GM19324 (cell line): ENCODE results near the gene SPECC1.
"Not testable (repeated sequence)": the region's sequence is repeated elsewhere in the genome, so short reads cannot be mapped to it uniquely, and the experiment has no call there.

Experiments used
- ATAC-seq: cut with Tn5 transposase; IDR thresholded peaks from one replicate; pipeline ENCODE4 v1.9.1; 2021; ENCODE audit warnings: mild to moderate bottlenecking, moderate library complexity; ENCODE audit not compliant: unreplicated experiment, low FRiP score

SPECC1 gene

DNA sequence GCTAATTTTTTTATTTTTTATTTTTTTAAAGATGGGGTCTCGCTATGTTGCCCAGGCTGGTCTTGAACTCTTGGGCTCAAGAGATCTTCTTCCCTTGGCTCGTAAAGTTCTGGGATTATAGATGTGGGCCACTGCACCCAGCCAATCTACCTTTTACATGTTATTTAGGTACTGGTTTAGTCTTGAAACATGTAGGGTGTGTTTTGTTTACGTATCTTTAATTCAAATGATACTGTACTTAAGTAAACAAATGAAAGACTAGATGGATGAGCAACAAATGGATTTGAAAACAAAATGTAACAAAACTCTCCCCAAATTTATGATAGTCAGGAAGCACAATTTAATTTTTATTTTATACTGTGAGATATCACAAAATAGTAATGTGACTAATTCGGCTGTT is 250.5 kb downstream of the SPECC1 start:
- no peak for ATAC-seq

DNA sequence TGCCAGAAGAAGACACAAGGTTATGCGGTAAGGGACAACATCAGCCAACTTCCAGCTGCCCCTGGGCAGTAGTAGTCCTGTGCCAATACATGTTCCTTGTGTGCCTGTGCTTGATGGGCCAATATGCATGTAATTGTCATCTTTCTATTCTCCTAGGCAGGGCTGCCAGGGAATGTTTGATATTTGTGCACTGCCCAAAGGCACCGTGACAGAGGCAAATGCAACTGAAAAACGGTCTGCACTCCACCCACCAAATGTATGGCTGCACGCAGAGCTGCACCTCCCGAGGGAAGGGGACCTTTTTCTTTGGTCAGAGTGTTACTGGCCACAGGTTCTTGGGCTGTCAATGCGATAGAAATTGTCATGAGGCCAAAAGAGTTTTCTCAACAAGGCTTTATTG is 251.1 kb downstream of the SPECC1 start:
- ATAC-seq, result no peak

DNA sequence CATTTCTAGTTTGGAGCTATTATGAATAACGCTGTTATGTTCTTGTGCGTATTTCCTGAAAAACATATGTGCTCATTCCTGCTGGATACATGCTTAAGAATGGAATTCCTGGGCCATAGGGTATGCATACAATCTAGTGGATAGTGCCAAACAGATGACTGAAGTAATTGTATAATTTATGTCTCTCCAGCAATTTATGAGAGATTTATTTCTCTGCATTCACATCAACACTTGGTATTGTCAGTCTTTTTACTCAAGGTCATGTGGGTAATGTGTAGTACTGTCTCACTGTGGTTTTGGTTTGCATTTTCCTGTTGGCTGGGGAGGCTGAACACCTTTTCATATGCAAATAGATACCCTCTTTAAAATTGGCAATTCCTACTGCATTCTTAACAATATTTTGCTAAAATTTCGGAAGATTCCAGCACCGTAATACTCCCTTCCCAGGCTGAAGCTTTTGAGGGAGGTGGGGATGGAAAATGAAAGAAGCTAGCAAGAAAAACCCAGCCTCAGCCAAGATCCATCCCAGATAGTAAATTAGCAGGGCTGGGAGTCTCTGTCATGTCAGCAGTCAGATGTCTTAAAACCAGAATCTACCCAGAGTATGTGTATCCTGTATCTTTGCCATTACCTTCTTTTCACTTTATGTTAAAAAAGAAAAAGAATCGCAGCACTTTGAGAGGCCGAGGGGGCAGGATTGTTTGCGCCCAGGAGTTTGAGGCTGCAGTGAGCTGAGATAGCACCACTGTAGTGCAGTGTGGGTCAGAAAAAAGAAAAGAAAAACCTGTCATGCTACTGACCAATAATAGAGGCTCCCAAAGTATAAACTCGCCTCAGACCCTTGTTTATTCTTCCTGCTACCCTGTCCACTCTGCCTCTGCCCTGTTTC is 253.3 kb downstream of the SPECC1 start:
- ATAC-seq, result no peak

DNA sequence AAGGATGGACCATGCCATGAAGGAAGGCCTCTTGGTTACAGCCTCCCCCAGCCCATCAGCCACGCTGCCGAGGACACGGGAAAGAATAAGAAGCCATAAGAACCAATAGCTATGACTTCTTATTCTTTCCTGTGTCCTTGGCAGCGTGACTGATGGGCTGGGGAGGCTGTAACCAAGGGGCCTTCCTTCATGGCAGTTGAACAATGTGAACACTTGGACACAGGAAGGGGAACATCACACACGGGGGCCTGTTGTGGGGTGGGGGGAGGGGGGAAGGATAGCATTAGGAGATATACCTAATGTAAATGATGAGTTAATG is 253.9 kb downstream of the SPECC1 start:
- not testable (repeated sequence) for ATAC-seq

DNA sequence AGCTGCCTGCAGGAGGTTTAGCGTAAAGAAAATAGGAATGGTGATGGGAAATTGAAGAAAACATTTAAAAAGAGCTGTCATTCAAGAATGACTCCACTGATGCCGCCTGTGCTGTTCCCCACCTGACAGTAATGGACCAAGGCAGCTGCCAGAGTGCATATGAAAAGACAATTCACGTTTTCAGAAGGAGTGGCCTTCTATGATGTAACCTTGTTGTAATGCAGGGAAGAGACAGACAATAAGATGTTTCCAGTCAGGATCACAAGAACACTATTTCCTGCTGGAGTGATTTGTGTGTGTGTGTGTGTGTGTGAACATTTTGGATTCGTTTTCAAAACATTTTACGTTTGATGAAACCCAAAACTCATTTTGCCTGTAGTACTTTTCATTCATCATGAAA is 254.4 kb downstream of the SPECC1 start:
- ATAC-seq, result no peak

DNA sequence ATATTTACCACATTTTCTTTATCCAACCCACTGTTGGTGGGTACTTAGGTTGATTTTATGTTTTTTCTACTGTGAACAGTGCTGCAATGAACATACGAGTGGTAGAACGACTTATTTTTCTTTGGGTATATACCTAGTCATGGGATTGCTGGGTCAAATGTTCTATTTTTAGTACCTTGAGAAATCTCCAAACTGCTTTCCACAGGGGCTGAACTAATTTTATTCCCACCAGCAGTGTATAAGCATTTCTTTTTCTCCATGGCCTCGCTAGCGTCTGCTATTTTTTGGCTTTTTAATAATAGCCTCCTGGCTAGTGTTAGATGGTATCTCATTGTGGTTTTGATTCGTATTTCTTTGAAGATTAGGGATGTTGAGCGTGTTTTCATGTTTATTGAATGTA is 255.8 kb downstream of the SPECC1 start:
- no peak for ATAC-seq

DNA sequence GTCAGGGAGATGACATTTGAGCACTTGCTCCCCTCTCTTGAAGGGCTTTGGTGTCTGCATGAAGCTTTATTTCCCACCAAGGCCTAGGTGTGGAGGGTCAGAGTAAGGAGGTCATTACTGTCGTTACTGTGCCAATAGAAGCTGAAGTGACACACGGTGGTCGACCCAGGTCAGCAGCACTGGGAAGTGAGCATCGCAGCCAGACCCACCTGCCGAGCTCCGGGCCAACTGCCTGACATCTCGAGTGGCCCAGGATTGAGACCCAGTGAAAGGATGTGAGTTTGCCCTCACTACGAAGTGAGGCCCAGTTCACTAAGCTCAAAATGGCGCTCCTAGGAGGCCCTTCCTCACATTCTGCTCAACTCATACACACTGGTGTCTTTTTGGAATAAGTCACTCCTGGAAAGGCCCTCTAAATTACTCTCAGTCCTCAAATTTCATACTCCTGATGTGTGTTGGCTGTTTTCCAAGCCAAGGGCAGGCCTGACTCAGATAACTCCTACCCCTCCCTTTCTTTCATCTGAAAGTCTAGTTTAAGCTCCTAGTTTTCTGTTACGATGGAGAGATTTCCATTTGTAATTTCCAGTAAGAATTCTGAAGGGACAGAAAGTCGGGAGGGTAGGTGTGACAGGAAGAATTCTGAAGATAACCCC is 257.8 kb downstream of the SPECC1 start:
- ATAC-seq, result no peak

DNA sequence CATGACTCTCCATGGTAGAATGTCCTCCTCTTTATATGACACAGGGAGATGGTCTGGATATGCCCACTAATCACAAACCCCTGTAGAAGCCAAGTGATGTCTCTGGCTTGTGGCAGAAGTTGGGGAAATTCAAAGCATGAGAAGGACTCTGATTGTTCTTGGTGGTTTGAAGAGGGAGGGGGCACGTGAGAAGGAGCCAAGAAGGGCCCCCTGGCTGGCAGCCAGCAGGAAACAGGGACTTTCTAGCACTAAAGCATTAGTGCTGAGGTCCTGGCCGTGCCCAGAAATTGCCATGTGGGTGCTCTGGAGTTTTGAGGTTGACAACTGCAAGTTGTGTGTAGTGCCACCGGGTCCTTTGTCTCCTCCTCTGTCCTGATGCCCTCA is 258.3 kb downstream of the SPECC1 start:
- no peak for ATAC-seq

DNA sequence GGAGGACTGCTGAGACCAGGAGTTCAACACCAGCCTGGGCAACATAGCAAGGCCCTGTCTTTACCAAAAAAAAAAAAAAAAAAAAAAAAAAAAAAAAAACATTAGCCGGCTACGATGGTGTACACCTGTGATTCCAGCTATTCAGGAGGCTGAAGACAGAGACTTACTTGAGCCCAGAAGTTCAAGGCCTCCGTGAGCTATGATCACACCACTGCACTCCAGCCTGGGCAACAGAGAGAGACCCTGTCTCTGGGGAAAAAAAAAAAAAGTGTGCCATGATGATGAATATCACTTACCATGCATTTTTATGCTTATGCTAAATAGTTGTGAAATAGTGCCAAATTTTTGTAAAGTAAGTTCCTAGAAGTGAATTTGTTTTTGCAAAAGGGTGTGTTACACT is 261.2 kb downstream of the SPECC1 start:
- ATAC-seq, result no peak

DNA sequence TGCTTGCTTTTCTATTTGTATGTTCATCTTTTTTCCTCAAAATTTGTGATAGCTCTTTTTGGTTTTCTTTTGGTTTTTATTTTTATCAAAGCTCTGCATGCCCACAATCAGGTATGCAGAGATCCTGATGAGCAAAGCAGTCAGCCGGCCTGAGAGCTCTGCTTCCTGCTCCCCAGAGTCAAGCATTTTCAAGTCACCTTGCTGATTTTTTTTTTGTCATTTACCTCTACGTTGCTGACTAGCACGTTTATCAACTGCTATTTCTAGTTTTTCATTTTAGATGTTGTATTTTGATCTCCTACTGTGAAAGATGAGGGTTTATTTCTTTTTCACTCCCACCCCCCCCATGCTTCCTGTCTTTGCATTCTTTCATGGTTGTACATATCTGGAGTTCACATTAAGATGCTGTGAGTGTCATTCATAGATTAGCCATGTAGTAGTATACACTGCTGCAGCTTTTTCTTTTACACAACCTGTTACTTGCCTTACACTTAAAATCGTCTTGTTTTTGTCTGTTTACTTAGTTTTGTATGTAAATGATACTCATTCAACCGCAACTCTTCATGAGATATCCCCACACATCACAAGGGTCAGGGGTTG is 262.0 kb downstream of the SPECC1 start:
- no peak for ATAC-seq

DNA sequence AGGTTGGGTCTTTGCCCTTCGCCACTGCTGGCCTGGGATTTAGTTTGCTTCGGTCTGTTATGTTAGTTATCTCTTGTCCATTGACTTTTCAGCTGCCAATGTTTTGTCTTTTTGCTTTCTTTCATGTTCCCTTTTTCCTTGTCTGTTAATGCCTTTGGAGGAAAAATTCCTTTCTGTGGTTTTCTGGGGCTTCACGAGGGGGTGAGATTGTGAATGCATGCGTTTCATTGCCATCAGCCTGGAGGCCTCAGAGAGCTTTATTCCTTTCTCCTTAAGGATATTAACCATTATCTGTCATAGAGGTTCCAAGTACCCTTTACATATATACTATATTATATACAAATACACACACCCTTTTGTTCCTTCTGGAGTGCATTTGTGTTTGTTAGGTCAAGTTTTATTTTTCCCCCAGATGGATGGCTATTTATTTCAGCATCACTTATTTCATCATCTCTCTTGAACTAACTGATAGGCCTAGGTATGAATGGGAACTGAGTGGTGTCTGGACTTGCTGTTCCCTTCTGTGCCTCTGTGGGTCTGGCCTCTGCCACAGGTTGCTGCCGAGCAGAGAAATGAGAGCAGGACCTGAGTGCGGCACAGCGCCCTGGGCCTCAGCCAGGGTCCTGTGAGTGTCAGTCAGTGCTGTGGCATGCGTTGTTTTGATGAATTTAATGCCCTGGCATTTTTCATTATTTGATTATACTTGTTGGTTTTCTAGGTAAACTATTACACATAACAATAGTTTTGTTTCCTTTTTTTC is 264.8 kb downstream of the SPECC1 start:
- no peak for ATAC-seq

DNA sequence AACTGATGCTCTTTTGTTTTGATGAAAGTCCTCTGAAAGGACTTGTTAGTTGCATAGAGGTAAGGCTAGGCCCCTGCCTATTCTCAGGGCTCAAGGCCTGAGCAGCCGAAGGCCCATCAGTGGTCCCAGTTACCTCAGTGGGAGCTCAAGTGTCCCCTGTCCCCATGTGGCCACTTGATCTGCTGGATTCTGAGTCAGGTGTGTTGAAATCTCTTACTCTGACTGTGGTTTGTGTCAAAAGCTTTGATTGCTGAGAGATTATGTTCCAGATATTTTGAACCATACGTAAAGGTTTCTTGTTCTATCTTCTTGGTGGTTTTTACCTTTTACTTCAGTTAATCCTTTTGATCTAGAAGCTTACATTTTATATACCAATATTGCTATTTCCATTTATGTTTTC is 266.5 kb downstream of the SPECC1 start:
- ATAC-seq, result no peak

DNA sequence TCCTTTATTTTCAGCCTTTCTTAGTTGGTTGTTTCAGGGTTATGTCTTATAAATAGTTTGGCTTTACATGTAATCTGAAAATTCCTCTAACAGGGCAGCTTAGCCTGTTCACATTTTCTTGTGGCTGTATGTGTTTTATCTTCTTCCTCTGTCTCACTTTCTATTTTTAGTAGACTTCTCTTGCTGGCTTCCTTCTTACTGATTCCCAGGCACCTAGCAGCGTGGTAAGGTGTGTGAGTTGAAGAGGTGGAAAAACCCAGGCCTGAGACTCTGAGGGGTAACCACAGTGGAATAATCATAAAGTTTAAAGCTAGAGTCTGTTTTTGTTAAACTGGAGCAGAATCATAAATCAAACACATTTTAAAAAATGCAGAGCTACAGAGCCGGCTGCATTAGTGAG is 267.3 kb downstream of the SPECC1 start:
- ATAC-seq, result no peak

DNA sequence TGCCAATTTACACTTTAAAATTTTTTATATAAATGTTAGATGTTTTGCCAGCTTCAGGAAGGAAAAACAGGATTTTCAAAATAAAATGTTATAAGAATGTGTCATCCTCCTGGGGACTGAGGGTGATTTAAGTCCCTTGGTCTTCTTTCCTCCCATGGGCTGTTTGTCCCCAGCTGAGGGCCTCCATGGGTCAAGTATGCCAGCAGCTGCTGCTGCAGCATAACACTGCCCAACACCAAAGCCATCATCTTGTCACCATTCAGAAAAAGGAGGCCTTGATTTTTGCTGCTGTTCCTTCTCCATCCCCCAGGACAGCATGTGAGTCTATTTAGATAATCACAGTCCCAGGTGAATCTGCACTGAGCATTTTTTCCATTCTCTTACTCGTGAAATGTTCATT is 269.6 kb downstream of the SPECC1 start:
- no peak for ATAC-seq

DNA sequence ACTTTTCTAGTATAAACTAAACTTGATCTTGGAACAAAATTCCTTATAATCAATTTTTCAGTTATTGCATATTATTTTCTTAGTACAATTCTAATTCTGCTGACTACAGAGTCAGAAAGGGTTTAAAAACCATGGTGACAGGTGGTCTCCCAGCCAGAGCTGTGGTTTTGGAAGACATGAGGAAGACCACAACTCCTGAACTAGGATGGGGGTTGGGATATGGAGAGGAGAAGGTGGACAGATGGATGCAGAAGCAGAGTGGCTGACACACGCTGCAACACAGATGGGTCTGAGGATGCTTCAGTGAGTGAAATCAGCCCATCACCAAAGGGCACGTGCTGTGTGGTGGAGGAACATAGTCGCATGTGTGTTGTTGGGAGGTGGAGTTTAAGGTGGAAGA is 270.5 kb downstream of the SPECC1 start:
- ATAC-seq, result no peak

DNA sequence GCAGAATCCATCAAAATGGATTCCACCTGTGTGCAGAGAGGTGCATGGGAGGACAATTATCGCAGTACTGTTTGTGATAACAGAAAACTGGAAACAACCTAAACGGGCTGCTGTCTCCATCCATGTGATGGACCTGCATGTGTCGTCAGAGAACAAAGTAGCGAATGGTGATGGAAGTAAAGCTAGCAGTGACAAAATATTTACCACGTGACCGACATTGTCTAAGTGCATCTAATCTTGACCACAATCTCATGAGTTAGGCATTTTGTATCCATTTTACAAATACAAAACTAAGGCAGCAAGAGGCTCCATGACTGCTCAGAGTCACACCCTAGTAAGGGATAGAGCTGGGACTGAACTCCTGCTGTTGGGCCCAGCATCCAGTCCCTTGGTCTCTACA is 270.9 kb downstream of the SPECC1 start:
- ATAC-seq, result no peak

DNA sequence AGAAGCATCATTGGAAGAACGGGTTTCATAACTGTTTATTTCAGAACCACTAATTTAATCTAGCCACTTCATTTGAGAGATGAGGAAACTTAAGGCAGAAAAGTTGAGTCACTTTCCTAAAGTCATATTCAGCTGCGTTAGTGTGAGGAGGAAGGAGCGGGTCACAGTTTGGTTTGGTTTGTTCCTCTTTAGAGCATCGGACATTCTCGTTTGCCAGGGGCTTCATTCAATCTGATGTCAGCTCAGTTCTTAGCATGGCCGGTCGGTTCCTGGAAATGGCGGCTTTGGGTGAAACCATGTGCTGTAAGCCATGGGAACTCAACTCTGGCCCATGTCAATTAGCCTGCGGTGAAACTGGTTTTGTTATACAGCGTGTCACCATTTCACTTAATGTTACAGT is 271.7 kb downstream of the SPECC1 start:
- ATAC-seq, result no peak

DNA sequence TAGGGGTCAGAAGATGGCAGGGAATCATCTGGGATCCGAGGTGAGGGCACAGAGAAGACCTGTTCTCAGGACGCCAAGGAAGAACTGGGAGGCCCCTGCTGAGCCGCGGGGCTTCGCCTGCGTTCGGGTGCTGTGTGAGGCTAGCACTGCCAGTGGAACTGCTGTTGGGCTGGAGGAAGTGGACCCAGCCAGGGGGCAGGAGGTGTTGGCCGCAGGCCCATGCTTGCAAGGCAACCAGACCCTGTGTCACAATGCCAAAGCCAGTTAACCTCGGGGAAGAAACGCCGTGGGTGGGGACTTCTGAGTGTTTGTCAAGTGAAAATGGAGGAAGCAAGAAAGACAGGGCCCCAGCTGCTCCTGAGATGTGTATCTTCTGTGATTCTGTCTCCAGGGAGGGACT is 272.7 kb downstream of the SPECC1 start:
- ATAC-seq, result no peak

DNA sequence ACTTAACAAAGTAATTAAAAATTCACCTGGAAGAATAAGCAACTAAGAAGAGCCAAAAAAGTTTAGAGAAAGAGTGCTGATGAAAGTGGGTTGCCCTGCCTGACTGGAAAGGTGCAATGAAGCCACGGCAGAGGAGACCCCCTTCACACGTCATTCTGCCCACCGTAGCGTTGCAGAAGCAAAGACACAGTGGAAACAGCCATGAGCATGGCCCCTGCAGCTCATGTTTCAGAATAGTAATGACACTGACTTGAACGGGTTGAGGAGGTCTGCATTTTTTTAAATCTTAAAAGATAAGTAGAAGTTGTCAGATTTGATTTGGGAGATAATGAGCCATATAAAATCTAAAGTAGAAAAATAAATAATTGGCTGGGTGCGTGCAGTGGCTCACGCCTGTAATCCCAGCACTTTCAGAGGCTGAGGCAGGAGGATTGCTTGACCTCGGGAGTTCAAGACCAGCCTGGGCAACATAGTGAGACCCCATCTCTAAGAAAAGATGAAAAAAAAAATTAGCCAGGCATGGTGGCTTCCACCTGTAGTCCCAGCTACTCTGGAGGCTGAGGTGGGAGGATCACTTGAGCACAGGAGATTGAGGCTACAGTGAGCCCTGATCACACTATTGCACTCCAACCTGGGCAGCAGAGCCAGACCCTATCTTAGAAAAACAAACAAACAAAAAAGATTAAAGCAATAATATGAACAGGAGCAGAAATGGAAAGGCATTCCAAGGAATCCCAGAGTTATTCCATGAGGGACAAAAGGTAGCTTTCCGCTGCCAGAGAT is 273.6 kb downstream of the SPECC1 start:
- no peak for ATAC-seq

DNA sequence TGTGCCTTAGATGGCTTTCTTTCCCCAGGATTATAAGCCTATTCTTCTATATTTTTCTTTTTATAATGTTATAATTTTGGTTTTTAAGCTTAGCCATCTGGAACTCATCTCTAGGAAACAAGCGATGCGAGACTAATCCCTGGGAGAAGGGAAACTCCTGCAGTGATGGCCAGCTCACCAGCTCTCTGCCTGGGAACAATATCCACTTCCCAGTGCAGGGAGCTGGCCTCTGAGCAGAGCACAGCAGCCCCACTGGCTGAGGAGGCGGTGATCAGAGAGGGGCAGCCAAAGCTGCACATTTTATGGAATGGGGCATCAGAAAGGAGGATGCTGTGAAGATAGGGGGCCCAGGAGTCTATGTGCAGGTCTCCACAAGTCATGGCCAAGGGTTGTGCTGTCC is 274.9 kb downstream of the SPECC1 start:
- ATAC-seq, result no peak
